Measurements from ENCODE around the gene NEGR1.

The NEGR1 gene

DNA sequence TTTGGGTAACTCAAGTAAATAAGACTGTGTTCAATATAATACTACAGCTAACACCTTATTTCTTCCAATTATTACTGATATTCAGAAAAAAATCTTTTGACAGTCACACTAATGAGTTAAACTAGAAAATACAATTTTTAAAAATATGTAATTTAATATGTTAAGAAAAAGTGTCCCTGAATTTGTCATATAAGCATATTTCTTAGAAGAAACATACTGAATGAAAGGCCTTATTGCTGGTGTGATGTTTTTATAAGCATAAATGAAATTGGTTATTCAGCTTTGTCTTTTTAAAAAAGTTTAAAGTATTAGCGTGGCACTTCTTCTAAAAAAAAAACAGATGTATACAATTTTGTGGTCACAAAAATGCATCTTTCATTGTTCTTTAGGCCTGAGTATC is 267.3 kb downstream of the NEGR1 start:
- DNase-seq: no peak

DNA sequence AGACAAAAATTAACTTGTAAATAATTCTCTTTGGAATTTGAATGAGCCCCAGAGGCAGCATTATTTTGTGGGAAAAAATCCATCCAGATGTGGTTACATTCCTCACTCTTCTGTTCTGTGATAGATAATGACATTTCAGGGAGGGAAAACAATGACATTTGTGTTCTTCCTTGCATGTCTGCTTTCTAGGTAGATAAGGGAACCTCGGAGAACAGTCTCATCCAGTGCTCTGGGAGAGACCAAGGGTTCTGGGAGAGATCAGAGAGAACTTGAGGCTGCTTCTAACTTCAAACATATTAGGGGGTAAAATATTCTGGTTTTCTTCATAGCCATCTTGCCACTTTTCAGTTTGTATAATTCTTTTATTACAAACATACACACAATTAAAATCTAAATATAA is 269.2 kb downstream of the NEGR1 start:
- no peak for DNase-seq

DNA sequence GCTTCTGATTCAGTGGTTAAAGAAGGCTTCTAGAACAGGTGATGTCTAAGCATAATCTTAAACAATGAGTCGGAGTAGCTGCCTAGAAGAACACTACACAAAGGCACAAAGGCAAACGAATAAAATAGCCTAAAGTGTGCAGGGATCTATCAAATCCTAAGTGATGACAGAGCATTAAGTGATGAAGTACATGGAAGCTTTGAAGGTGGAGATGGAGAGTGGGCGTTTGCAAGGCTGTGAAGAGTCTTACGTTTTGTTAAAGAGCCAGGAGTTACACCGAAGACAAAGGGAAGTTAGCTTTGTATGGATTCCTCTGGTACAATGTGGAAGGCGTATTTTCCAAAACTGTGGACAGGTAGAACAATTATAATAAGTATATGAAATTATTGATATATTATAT is 270.6 kb downstream of the NEGR1 start:
- DNase-seq: no peak

DNA sequence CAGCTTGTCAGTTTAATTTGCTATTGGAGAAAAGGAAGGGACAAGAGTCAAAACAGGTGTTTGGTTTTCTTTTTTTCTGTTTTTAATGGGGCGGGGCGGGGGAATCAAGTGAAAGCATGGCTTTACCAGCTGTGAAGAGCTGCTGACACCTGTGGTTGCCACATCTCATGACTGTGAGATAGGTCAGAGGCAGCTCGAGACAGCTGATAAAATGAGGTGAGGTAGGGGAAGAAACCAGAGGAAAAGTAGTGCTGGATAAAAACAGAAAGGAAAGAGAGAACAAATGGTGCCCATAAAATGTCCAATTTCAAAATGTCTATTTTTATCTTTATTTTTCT is 272.3 kb downstream of the NEGR1 start:
- DNase-seq: no peak

DNA sequence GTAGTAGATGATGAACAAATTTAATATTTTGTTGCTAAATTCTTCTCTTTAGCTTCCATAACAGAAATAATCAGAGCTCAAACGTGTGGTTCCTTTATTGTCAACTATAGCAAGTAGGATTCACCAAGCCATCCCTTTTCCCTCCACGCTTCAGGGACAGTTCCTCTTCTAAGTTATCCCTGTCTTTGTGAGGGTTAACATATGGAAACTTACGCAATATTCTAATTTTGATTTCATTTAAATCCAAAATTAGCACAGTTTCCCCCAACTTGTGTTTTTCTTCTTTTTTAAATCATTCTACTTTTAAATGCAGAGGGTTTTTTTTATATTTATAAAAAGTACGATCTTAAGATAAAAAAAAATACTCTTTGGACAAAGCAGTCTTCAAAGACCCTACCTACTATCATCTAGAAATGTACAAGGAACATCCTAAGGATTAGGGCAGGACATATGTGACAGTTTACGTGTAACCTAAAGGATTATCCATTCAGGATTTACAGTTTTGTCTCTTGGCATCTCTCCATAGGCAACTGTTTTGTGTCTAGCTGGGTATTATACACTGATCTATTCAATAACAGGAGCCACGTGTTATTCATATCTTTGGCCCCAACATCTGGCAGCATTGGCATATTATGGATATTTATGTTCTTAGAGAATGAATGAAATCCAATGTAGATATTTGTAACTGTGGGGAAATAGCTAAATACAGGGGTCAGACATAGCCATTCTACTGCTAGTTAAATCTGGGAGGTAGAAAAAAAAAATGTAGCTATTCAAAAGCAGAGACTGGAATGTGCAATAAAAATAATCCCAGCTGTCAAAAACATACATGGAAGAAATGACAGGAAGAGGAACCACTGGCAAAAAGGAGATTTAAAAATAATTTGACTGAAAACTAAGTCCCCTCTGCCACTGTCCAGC is 272.9 kb downstream of the NEGR1 start:
- no peak for DNase-seq

DNA sequence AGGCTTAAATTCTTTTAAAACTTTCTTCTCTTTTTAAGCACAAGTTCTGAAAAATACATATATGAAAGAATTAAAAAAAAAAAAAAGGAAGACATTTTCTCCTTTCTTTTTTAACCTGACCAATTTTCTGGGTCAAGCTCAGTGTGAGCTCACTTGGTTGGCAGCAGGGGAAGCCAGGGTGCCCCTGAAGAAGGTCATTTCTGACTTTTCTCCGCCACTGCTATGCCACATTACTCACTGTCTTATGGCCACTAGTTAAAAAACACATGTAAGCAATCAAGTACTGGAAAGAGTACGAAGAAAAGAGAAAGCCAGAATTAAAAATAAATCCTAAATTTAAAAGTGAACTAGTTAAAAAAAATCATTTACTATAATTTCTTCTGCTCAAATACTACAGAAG is 275.0 kb downstream of the NEGR1 start:
- no peak for DNase-seq

DNA sequence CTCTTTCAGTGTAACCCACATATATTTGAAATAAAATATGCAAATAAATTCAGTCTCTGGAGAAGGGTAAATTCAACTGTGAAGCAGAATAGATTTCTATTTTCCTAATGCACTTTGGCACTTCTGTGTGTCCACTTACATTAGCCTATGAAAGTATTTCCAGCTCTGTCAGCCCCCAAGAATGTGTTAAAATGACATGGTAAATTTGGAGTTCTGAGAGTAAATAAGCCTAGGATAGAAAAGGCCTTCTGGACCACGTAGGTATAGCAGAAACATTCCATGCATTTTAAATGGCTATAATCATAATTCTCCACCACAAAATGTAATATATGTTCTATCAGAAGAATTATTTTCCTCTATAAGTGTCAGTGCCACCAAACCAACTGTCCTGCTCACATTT is 276.2 kb downstream of the NEGR1 start:
- DNase-seq: no peak

DNA sequence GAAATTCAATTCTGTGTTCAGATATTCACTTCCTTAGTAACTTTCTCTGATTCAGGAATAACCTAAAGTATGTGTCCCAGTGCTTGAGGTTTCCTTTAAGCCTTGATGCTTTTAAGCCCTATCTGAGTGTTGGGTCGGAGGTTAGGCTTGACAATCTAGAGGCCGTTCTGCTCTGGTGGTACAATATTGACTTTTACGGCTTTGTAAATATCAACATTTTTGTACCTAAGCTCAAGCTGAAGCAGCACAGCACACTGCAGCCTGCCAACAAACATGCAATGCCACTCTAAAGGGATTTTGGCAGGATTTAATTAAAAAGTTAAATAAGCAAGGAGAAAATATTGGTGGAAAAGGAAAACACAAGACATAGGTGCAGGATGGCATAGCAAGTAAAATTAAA is 279.2 kb downstream of the NEGR1 start:
- DNase-seq: no peak

DNA sequence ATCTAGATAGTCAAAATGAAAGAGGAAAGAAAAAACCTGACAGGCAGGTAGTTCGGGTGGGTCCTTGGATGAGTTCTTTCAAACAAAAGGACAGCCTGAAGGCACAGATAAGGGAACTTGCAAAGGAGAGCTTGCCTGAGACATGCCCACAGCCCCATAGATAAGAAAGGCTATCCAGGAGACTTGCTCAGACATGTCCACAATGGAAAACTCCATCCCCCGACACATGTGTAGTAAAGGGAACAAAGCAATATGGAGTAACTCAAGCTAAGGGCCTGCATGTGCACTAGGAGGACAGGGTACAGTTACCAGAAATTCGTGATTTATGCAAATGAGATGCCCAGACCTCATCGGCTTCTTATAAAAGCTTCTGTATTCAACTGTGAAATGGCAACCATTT is 281.5 kb downstream of the NEGR1 start:
- DNase-seq: no peak

DNA sequence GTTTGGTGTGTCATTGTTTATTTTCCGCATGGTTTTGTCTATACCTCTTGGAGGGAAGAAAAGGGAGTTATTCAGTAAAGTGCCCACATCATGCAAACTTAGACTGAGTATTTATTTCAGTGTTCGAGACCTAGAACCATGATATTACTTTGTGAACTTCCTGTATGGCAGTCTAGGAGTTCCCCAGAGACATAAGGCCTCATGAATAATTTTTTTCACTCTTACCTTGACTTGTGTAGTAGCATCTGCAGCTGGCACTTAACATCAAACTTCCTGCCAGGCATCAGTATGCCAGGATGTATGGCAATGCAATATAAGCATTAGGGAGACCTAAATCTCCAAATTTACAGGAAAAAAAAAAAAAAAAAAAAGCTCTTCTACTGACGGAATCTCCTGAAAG is 287.7 kb downstream of the NEGR1 start:
- no peak for DNase-seq

DNA sequence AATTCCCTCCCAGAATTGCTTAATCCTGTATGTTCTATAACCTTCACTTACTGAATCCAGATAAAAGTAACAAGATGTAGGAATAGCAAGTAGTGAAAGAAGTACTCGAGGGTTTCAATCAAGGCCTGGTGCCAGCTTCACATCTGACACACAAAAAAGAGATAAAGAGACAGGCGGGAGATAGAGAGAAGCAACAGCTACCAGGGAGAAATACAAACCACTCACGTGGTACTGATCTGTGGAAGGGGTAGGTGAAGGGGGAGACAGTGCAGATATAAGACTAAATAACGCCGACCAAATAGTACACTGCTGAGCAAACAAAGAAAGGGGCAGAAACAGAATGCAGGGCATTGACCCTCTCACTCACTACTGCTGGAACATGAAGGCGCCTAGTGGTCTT is 295.2 kb downstream of the NEGR1 start:
- no peak for DNase-seq

DNA sequence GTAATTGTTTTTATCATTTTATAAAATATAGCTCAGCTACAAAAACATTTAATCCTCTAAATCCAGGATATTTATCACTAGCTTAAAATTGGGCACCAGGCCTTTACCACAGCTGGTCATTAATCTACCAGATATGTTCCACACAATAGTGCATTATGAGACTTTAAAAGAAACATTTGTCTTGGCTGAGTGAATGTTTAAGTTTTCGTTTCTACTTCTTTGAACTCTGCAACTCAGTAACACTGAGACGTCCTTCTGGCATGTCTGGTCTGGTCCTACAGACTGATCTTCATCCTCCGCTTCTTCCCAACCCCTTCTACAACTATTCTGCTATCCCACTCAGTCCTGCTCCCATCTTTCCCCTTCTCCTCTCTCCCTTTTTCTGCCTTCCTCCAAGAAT is 296.2 kb downstream of the NEGR1 start:
- DNase-seq: no peak

DNA sequence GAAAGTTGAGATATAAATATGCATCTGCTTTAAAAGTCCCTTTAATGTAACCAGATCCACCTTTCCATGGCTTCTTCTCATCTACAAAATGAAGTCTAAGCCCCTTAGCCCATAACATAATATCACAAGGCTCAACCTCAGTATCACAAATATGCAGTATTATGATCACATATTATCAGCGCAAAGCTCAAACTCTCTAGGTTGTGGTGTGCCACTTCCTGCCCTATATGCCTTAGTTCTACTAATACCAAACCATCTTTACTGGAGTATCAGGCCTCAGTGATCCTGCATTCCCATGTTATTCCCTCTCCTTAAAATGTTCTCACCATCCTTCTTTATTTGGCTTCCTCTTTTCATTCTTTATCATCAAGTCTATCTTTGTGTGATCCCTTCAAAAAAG is 301.8 kb downstream of the NEGR1 start:
- no peak for DNase-seq

DNA sequence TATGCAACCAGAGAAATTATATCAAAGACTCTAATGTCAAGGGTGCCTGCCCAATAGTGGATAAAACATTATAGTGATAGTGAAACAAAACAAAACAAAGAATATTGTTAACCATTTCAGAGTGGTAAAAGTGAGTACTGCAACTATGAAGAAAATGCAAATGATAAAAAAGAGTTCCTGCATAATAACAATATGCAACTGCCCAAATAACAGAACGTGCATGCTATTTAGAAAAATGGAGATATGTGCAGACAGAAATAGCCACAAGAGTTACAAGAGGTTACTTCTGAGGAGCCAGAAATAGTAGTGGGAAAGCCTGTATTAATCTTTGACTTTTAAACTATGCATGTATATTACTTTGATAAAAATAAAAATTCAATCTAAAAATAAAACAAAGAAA is 302.5 kb downstream of the NEGR1 start:
- no peak for DNase-seq

DNA sequence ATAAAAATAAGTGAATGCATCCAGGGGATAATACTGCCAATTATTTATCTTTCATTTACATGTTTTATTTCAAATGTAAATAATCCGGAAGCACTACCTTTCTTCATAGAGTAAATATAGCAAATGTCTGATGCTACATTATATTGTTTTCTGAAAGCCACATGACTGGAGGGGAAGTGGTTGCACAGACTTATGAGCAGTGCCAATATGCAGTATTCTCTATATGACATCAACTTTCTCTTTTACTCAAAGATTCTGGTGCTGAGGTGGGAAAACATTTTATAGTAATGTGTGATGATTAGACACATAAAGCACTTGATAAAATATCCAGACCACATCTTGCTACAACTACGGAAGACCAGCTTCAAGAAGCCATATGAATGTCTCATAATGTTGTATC is 314.7 kb downstream of the NEGR1 start:
- DNase-seq: no peak

DNA sequence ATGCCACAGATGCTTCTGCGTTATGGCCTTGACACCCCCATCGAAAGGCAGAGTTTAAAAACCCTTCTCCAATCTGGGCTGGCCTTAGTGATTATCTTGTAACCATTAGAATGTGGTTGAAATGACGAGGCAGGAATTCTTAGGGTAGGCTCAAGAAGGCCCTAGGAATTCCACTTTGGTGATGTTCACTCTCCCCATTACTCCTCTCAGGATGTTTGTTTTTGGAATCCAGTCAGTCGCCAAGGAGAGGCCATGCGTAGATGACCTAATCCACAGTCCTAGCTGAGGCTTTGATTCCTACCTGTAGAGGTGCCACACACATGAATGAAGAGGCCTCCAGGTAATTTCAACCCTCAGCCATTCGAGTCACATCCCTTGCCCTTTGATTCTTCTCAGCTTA is 318.2 kb downstream of the NEGR1 start:
- DNase-seq: no peak

DNA sequence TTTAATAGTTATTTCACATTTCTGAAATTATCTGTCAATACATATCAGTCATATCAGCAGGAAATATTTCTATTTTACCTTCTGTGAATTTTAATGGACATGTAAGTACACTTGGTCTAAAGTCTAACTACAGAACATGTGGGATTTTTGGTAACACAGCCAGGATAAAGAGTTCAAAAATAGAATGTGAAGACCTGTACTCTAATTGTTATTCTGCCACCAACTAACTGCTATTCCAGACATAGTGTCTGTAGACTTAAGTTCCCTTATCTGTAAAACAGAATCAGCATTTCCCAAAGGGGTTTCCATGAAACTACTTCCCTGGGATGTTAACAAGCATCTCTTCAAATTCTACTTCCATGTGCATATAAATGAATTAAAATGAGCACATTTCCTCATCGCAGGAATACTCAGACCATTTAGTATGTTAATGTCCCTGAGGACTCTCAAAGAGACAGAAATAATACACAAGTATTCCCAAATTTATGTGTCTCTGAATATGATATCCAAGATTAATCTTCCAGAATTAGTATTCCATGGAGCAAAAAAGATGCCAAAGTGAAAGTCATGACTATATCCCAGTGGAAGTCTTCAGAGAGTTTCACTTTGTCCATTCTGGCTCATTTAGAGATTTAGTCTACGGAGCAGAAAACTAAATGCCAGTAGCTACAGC is 325.6 kb downstream of the NEGR1 start:
- DNase-seq: no peak

DNA sequence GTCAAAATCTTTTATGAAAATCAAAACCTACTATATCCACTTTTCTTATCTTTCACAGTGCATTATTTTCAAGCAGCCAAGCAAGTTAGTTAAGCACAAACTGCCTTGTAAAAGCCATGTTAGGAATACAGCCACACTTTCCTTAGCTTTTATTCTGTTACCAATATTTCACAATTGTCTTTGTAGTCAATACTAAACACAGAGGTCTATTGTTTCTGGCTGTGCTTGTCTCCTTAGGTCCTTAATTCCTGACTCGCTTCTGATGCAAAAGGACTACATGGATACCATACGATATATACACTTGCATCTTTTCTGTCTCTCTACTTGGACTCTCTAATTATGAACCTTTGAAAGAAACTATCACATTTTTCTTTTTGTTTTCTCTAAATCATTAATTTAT is 331.8 kb downstream of the NEGR1 start:
- no peak for DNase-seq

DNA sequence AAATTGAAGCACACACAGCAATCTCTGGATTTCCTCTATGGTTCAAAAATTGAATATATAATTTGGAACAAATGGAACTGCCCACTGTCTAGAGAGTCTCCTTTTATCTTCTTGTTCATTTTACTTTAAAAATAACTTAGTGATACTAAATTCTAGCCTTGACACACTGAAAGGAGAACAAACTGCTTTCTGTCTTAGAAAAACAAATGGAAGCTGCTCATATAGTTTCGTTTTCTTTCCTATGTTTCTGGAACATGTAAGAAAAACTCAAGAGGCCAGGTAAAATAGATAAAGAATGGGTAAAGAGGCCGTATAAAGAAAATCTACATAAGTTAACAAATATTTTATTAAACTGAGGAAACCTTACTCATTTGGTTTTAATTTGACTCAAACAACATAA is 332.7 kb downstream of the NEGR1 start:
- DNase-seq: no peak

DNA sequence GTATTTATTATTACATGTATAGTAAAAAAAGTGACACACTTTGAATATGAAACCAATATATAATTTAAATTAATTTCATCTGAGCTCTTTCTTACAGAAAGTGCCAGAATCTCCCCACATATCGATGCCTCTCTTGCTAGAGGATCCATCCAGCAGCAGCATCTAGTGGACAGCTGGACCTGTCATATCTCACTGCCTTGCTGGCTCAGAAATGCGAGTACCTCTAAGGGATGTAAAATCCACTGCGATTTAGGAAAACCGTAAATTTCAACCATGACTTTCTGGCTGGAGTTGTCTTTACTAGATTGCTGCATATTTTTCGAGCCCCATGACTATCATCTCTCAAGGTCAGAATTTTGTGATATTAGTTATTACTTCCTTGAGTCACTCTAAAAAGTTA is 333.8 kb downstream of the NEGR1 start:
- no peak for DNase-seq

DNA sequence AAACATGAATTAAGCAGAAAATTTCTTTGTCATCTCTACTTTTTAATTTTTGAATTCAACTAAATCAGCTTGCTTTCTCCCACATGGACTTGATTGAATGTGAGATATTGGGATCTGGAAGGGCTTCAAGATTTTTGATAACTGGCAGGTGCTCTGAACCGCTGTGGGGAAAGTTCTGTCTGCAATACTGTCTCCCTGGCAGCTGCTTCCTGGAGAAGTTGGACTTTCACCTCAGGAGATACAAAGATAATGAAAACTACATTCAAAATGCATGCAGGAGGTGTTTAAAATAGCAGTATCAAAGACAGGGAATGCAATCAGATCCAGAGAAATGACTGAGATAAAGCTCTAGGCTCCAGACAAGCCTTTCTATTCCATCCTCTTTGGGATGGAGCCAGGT is 338.3 kb downstream of the NEGR1 start:
- no peak for DNase-seq

DNA sequence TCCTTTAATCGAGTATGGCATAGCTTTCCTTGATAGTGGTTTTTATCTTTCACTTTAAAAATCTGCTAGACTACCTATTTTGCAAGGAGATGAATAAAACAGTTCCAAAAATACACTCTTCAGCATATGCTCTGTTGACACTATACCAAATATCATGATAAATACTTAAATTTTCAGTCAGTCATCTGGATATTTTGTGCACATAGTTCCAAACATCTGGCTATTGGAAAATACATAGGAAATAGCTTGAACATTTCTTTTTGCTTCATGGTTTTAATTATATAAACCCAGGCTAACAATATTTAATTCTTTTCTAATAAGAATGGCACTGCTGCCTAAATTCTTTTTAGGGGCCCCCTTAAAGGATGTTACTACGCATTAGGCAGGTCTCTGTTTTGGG is 342.1 kb downstream of the NEGR1 start:
- DNase-seq: no peak

DNA sequence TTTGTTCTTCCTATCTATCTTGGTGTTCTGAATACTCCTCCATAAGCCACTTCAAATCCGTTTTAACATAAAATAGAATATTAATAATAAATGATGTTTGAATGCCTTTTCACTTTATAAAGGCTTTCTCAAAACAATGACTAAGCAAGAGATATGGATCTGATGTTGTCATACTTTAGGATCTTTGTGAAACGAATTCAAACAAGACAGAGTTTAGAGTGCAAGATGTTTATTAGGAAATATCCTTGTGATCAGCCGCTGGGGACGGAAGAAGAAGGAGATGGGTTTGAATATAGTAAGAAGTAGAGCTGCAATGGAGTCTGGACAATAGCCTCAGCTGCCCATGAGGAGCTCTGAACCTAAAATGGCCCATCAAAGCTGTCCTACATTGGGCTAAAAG is 351.8 kb downstream of the NEGR1 start:
- DNase-seq: no peak

DNA sequence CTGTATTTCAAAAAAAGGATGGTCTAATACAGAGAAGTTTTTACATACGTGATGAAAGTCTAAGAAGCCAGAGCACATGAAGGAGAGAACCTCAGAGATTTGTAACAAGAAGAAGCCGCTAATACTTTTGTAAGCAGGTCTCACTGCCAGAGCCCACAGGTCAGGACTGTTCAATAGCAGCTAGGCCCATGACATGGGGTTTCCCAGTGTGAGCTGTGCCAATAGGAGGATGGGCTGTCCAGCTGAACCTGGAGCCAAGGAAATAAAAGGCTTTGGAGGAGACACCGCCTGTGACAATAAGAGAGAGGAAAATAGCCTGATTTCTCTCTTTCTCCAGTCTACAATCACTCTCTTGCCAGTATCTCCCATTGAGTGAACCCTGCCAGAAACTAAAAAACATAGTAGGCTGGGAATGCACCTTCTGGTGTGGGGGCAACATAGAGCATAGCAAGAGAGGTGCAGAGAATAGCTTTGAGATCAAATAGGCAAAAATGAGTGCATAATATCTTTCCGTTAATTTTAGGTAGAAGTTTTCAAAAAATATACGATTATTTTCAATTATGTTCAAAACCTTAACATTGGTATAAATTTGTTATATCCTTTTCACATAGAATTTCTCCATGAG is 360.3 kb downstream of the NEGR1 start:
- DNase-seq: no peak
